Measurements from ENCODE around the gene FXYD3.

Gene FXYD3

DNA sequence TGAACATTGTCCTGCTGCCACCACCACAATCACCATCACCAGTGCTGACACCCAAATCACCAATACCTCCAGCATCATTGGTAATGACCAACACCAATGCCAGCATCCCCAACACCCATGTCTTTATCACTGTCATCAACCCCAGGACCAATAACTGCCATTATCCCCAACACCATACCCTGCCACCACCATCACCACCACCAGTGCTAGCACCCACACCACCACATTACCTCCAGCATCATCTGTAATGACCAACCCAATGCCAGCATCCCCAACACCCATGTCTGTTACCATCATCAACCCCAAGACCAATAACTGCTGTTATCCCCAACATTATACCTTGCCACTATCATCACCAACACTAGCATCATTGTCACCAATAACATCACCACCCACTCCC lies 16.6 kb downstream of the FXYD3 start:
- Histone ChIP-seq H3K4me3 (ENCODE audit: low read depth in 1 of 2, low read length in 2 of 2) (no peak overlapping the region), H3K27me3 (ENCODE audit: control insufficient read depth in 1 of 2, insufficient read depth in 2 of 2, low read length in 2 of 2) (peaks cover 0 to 8% of the 10 kb centered on the region in 2 donors), H3K4me1 (ENCODE audit: control insufficient read depth in 1 of 2, insufficient read depth in 2 of 2, low read length in 2 of 2) (peaks cover 0 to 3% of the 10 kb centered on the region in 2 donors), H3K27ac (ENCODE audit: low read depth, low read length) (no peak overlapping the region), H3K36me3 (ENCODE audit: control insufficient read depth in 1 of 2, insufficient read depth in 2 of 2, low read length in 2 of 2) (no peaks in the 10 kb centered on the region), H3K9me3 (ENCODE audit: control insufficient read depth in 1 of 2, low read length in 2 of 2) (no peaks in the 10 kb centered on the region), H3K9ac (ENCODE audit: low read depth in 1 of 2, low read length in 2 of 2) (no peak overlapping the region)

DNA sequence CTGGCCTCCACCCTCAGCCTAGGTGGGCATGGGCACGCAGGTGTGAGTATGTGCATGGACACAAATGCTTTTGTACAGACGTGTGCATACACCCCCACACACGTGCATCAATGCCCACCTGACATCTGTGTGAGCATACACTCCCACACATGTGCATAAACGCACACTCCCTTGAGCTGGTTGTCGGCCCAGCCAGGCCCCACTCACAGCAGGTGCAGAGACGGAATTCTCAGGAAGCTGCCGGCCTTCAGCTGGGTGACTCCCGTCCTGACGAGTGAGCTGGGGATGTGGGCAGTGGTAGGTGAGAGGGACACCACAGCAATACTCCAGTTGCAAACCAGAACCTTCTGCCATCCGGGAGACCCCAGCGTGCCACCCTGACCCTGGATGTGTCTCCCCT lies 18.2 kb downstream of the FXYD3 start:
- Histone ChIP-seq H3K9ac (ENCODE audit: low read depth in 1 of 2, low read length in 2 of 2) (no peak overlapping the region), H3K4me3 (ENCODE audit: low read depth in 1 of 2, low read length in 2 of 2) (no peak overlapping the region), H3K4me1 (ENCODE audit: control insufficient read depth in 1 of 2, insufficient read depth in 2 of 2, low read length in 2 of 2) (peaks cover 0 to 3% of the 10 kb centered on the region in 2 donors), H3K27ac (ENCODE audit: low read depth, low read length) (peak overlapping the region; percentile 48), H3K9me3 (ENCODE audit: control insufficient read depth in 1 of 2, low read length in 2 of 2) (no peaks in the 10 kb centered on the region), H3K27me3 (ENCODE audit: control insufficient read depth in 1 of 2, insufficient read depth in 2 of 2, low read length in 2 of 2) (peaks cover 7 to 17% of the 10 kb centered on the region in 2 donors), H3K36me3 (ENCODE audit: control insufficient read depth in 1 of 2, insufficient read depth in 2 of 2, low read length in 2 of 2) (no peaks in the 10 kb centered on the region)

DNA sequence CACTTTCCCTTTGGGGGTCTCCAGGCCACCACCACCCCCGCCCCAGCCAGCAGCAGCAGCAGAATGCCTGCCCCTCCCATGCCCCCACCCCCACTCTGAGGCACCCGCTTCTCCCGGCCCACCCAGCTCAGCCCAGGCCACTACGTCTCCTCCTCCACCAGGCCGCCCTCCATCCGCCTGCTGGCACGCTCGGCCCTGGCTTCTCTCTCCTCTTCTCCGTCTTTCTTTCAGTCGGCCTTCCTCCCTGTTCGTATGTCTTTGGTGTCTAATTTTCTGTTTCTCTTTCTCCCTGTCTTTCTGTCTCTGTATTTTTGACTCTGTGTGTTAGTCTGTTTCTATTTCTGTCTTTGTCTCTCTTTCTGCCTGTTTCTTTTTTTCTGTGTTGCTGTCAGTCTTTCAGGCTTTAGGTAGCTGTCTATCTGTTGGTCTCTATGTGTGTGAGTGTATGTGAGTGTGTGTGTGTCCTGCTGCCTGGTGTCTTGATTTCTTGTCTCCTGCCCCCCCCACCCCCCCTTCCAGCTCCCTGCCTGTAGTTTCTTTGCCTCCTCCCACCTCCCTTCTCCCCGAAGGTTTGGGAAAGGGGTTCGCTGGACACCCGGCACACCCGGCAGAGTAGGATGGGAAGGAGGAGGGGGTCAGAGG lies 19.1 kb downstream of the FXYD3 start, which contains the start of gene LGI4:
Gene LGI4 (minus strand): TSS at position 459 of the 642 bp plus-strand sequence. CDS start 379 bp downstream, at position 80.
- Histone ChIP-seq H3K4me1 (ENCODE audit: control insufficient read depth in 1 of 2, insufficient read depth in 2 of 2, low read length in 2 of 2) (peaks cover 0 to 3% of the 10 kb centered on the region in 2 donors), H3K27me3 (ENCODE audit: control insufficient read depth in 1 of 2, insufficient read depth in 2 of 2, low read length in 2 of 2) (peaks cover 8 to 22% of the 10 kb centered on the region in 2 donors), H3K9ac (ENCODE audit: low read depth in 1 of 2, low read length in 2 of 2) (no peak within 1 kb of the TSS), H3K4me3 (ENCODE audit: low read depth in 1 of 2, low read length in 2 of 2) (no peak within 1 kb of the TSS), H3K36me3 (ENCODE audit: control insufficient read depth in 1 of 2, insufficient read depth in 2 of 2, low read length in 2 of 2) (no peaks in the 10 kb centered on the region), H3K27ac (ENCODE audit: low read depth, low read length) (peak within 1 kb of the TSS; percentile 48), H3K9me3 (ENCODE audit: control insufficient read depth in 1 of 2, low read length in 2 of 2) (no peaks in the 10 kb centered on the region)

DNA sequence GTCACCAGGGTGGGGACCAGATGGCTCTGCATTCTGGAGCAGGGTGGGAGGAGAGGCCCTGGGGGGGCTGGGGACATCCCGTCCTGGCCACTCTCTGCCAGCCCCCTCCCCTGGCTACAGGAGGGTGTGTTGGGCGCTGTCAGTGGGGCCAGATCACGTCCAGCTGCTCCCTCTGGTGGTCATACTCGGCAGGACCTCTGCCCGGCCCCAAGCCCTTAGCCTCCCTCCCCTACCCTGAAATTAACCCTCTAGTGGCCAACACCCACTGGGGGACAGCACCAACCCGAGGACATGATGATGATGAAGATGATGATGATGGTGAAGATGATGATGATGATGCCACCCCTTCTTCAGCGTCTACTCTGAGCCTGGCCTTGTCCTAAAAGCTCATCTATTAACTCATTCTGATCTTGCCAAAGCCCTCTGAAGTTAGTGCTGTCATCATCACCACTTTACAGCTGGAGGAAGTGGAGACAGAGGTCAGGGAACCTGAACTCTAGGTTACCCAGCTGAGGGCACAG lies 19.8 kb downstream of the FXYD3 start:
- H3K4me3 ChIP-seq (ENCODE audit: low read depth in 1 of 2, low read length in 2 of 2) = no peak overlapping the region
- no peaks in the 10 kb centered on the region for H3K36me3 ChIP-seq (ENCODE audit: control insufficient read depth in 1 of 2, insufficient read depth in 2 of 2, low read length in 2 of 2)
- H3K9me3 ChIP-seq (ENCODE audit: control insufficient read depth in 1 of 2, low read length in 2 of 2) = no peaks in the 10 kb centered on the region
- no peak overlapping the region for H3K27ac ChIP-seq (ENCODE audit: low read depth, low read length)
- no peak overlapping the region for H3K9ac ChIP-seq (ENCODE audit: low read depth in 1 of 2, low read length in 2 of 2)
- H3K27me3 ChIP-seq (ENCODE audit: control insufficient read depth in 1 of 2, insufficient read depth in 2 of 2, low read length in 2 of 2) = peaks cover 15 to 28% of the 10 kb centered on the region in 2 donors
- peaks cover 0 to 3% of the 10 kb centered on the region in 2 donors for H3K4me1 ChIP-seq (ENCODE audit: control insufficient read depth in 1 of 2, insufficient read depth in 2 of 2, low read length in 2 of 2)

DNA sequence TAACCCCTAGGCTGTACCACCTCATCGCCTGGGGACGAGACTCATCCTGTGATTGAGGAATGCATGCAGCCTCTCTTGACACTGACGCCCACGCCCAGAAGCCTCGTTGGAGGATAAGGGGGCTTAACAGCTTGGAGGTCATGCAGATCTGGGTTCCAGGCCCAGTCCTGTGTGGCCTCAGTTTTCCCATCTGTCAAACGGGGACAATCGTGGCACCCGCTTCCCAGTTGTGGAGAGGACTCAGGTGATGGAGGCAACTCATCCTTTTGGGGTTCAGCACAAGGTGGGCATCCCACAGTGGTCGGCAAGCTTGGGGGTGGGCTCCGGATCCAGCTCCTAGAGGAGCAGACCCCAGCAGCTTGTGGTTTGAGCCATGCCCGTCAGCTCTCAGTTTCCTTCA lies 20.6 kb downstream of the FXYD3 start:
- no peak overlapping the region for H3K9ac ChIP-seq (ENCODE audit: low read depth in 1 of 2, low read length in 2 of 2)
- H3K4me3 ChIP-seq (ENCODE audit: low read depth in 1 of 2, low read length in 2 of 2) = no peak overlapping the region
- H3K36me3 ChIP-seq (ENCODE audit: control insufficient read depth in 1 of 2, insufficient read depth in 2 of 2, low read length in 2 of 2) = no peaks in the 10 kb centered on the region
- H3K4me1 ChIP-seq (ENCODE audit: control insufficient read depth in 1 of 2, insufficient read depth in 2 of 2, low read length in 2 of 2) = peaks cover 3 to 4% of the 10 kb centered on the region in 2 donors
- no peak overlapping the region for H3K27ac ChIP-seq (ENCODE audit: low read depth, low read length)
- H3K9me3 ChIP-seq (ENCODE audit: control insufficient read depth in 1 of 2, low read length in 2 of 2) = no peaks in the 10 kb centered on the region
- H3K27me3 ChIP-seq (ENCODE audit: control insufficient read depth in 1 of 2, insufficient read depth in 2 of 2, low read length in 2 of 2) = peaks cover 20 to 31% of the 10 kb centered on the region in 2 donors

DNA sequence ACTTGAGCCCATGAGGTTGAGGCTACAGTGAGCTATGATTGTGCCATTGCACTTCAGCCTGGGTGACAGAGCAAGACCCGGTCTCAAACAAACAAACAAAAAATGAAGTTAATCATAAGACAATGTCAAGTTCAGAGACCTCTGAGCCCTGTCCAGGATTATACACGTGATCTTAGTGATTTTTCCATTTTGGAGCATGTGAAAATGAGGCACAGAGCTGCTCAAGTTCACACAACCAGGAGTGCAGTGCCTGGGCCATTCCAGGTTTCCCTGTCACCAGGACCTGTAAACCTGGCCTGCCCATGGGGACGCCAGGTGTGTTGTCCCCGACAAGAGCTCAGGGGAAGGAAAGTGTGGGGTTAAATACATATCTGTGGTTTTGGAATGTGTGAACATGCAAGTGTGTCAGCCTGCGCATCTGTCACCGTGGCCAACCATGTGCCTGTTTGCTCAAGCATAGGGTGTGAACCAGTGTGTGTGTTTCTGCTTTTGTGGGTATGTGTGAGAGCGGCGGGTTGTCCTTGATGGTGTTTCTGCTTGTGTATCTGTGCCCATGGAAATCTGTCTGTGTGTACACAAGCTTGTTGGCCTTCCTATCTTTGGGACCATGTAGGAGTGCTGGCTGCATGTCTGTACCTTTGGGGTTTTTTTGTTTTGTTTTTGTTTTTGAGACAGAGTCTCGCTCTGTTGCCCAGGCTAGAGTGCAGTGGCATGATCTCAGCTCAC lies 21.5 kb downstream of the FXYD3 start:
- Histone ChIP-seq H3K36me3 (ENCODE audit: control insufficient read depth in 1 of 2, insufficient read depth in 2 of 2, low read length in 2 of 2) (no peaks in the 10 kb centered on the region), H3K27me3 (ENCODE audit: control insufficient read depth in 1 of 2, insufficient read depth in 2 of 2, low read length in 2 of 2) (peaks cover 24 to 33% of the 10 kb centered on the region in 2 donors), H3K4me1 (ENCODE audit: control insufficient read depth in 1 of 2, insufficient read depth in 2 of 2, low read length in 2 of 2) (peaks cover 10 to 12% of the 10 kb centered on the region in 2 donors), H3K9me3 (ENCODE audit: control insufficient read depth in 1 of 2, low read length in 2 of 2) (no peaks in the 10 kb centered on the region), H3K27ac (ENCODE audit: low read depth, low read length) (no peak overlapping the region), H3K9ac (ENCODE audit: low read depth in 1 of 2, low read length in 2 of 2) (no peak overlapping the region), H3K4me3 (ENCODE audit: low read depth in 1 of 2, low read length in 2 of 2) (no peak overlapping the region)

DNA sequence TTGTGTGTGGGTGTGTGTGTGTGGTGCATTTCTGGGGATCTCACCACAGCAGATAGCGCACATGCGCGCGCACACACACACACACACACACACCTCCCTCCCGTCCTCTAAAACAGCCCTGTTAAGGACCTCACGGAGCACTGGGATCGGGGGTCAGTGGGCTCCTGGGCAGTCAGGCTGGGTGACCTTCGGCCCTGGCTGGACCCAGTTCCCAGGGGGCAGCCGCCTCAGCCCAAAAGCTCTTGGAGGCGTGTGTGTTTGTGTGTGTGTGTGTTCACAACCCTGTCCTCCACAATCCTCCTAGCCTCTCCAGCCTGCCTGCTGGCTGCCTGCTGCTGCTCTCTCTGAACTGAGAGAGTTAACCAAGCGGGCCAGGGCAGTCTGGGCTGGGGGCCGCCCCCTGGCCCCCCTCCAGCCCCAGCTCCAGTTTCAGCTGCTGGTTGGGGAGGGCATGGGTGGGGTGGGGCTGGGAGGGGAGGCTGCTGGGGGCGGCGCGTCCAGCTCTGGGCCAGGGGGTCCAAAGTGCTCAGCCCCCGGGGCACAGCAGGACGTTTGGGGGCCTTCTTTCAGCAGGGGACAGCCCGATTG lies 22.8 kb downstream of the FXYD3 start, which contains the start of gene FXYD1:
Gene FXYD1 (plus strand): TSS at position 520 of the 588 bp plus-strand sequence. CDS start 1,256 bp downstream, outside the sequence.
- H3K9ac ChIP-seq (ENCODE audit: low read depth in 1 of 2, low read length in 2 of 2) = peak within 1 kb of the TSS; percentile 20 to 25

DNA sequence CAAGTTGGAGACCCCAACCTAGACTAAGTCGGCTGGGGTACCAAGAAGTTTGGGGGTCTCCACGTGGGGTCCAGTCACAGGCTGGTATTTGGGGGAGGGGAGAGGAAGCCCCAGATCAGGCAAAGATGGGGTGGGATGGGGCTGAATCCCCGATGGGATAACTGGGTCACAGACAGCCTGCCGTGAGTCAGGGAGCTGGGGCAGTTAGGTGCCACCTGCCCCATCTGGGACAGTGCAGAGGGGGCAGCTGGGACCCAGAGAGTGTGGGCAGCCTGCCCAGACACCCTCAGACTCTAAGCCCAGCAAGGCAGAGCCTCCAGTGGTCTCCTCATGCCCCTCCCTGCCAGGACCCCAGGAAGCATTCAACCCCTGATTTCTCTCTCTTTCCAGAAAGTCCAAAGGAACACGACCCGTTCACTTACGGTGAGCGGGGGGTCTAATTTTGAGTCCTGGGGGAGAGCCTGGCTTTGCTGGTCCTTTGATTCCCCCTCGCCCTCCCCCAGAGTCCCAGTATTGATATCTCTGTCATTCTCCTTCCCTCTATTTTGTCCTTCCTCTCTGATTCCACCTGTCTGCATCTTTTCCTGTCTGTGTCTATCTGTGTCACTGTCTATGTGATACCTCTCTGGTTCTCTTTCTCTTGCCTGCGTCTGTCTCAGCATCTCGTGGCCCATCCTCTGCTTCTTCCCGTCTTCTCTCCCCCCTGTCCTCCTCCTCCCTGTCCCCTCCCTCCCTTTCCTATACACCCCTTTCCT lies 24.8 kb downstream of the FXYD3 start:
- Histone ChIP-seq H3K27me3 (ENCODE audit: control insufficient read depth in 1 of 2, insufficient read depth in 2 of 2, low read length in 2 of 2) (peaks cover 43 to 44% of the 10 kb centered on the region in 2 donors), H3K4me3 (ENCODE audit: low read depth in 1 of 2, low read length in 2 of 2) (peak overlapping the region in 1 of 2 donors; percentile 51), H3K4me1 (ENCODE audit: control insufficient read depth in 1 of 2, insufficient read depth in 2 of 2, low read length in 2 of 2) (peaks cover 13 to 15% of the 10 kb centered on the region in 2 donors), H3K36me3 (ENCODE audit: control insufficient read depth in 1 of 2, insufficient read depth in 2 of 2, low read length in 2 of 2) (no peaks in the 10 kb centered on the region), H3K27ac (ENCODE audit: low read depth, low read length) (no peak overlapping the region), H3K9me3 (ENCODE audit: control insufficient read depth in 1 of 2, low read length in 2 of 2) (no peaks in the 10 kb centered on the region), H3K9ac (ENCODE audit: low read depth in 1 of 2, low read length in 2 of 2) (peak overlapping the region in 1 of 2 donors; percentile 44)

More for the DNA sequence above, 22.8 kb downstream of the FXYD3 start, which contains the start of gene FXYD1:
- Histone ChIP-seq H3K36me3 (ENCODE audit: control insufficient read depth in 1 of 2, insufficient read depth in 2 of 2, low read length in 2 of 2) (no peaks in the 10 kb centered on the region), H3K4me1 (ENCODE audit: control insufficient read depth in 1 of 2, insufficient read depth in 2 of 2, low read length in 2 of 2) (peaks cover 13 to 15% of the 10 kb centered on the region in 2 donors), H3K4me3 (ENCODE audit: low read depth in 1 of 2, low read length in 2 of 2) (peak within 1 kb of the TSS; percentile 36 to 51), H3K9me3 (ENCODE audit: control insufficient read depth in 1 of 2, low read length in 2 of 2) (no peaks in the 10 kb centered on the region), H3K27me3 (ENCODE audit: control insufficient read depth in 1 of 2, insufficient read depth in 2 of 2, low read length in 2 of 2) (peaks cover 29 to 38% of the 10 kb centered on the region in 2 donors), H3K27ac (ENCODE audit: low read depth, low read length) (peak within 1 kb of the TSS; percentile 62)

DNA sequence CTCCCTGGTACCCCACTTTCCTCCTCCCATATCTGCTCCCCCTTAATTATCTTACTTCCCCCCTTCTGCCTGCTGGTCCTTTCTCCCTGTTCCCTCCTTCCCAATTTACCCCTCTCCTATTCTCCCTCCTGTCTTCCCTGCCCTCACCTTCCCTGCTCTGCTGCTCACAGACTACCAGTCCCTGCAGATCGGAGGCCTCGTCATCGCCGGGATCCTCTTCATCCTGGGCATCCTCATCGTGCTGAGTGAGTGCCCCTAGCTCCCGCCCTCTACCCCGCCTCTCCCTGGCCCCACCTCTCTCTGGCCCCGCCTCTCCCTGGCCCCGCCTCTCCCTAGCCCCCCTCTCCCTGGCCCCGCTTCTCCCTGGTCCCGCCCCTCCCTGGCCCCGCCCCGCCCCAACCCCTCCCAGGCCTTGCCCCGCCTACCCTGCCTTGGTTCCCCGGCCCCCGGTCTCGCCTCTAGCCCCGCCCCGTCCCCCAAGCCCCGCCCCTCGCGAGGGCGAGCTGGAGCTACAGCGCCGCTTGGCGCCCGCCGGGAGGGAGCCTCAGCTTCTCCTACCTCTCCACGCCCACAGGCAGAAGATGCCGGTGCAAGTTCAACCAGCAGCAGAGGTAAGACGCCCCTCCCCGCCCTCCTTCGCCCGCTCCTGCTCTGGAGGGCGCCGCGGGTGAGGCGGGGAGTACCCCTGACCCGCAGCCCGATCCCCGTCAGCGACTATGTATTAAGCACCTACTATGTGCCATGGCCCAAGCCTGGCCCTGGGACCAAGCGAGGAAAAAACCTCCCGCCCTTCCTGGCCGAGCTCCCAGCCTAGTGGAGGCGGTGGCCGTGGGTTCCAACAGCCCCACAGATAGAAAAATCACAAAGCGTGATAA lies 25.6 kb downstream of the FXYD3 start:
- Histone ChIP-seq H3K27me3 (ENCODE audit: control insufficient read depth in 1 of 2, insufficient read depth in 2 of 2, low read length in 2 of 2) (peaks cover 41 to 44% of the 10 kb centered on the region in 2 donors), H3K9me3 (ENCODE audit: control insufficient read depth in 1 of 2, low read length in 2 of 2) (no peaks in the 10 kb centered on the region), H3K36me3 (ENCODE audit: control insufficient read depth in 1 of 2, insufficient read depth in 2 of 2, low read length in 2 of 2) (no peaks in the 10 kb centered on the region), H3K9ac (ENCODE audit: low read depth in 1 of 2, low read length in 2 of 2) (peak overlapping the region in 1 of 2 donors; percentile 44), H3K4me1 (ENCODE audit: control insufficient read depth in 1 of 2, insufficient read depth in 2 of 2, low read length in 2 of 2) (peaks cover 13 to 15% of the 10 kb centered on the region in 2 donors), H3K27ac (ENCODE audit: low read depth, low read length) (no peak overlapping the region), H3K4me3 (ENCODE audit: low read depth in 1 of 2, low read length in 2 of 2) (peak overlapping the region; percentile 21)

All from duodenal mucosa (tissue), 2 donors.